Stomach (tissue), 9 donors: ENCODE data around the gene GPR158. TPM values are rescaled to one million over a fixed set of nuclear protein-coding genes. Genes with fewer than 3 reads are reported as not detected.
"Not testable (repeated sequence)": the region's sequence is repeated elsewhere in the genome, so short reads cannot be mapped to it uniquely, and the experiment has no call there.

Experiments
- DNase-seq, 2 donors: peaks; one replicate each; pipeline versions ENCODE4 v3.0.0 to v3.0.0-alpha.2; 2013 to 2019
- H3K27ac ChIP-seq, 5 donors: fragments of 200-600 bp in 4 of 5; sonication (generic) in 4 of 5; one replicate each; pipeline ENCODE4 v1.5.1; 2013 to 2019; ENCODE audit warnings: mild to moderate bottlenecking in 1 of 5, moderate library complexity in 1 of 5
- H3K27me3 ChIP-seq, 3 donors: fragments of 200-600 bp; sonication (generic); one replicate each; pipeline ENCODE4 v1.5.1; 2017 to 2019; ENCODE audit warnings: mixed run types in 1 of 3
- H3K36me3 ChIP-seq, 4 donors: fragments of 200-600 bp; sonication (generic); 1 replicate in 3 of 4; 2 replicates in 1 of 4; pipeline ENCODE4 v1.5.1; 2016 to 2019
- H3K4me1 ChIP-seq, 4 donors: fragments of 200-600 bp; sonication (generic); one replicate each; pipeline ENCODE4 v1.5.1; 2016 to 2019
- H3K4me3 ChIP-seq, 4 donors: fragments of 200-600 bp; sonication (generic) in 3 of 4; one replicate each; pipeline ENCODE4 v1.5.1; 2016 to 2019; ENCODE audit warnings: mild to moderate bottlenecking in 1 of 4
- H3K9me3 ChIP-seq, 4 donors: fragments of 200-600 bp; sonication (generic); one replicate each; pipeline ENCODE4 v1.5.1; 2016 to 2019
- CTCF ChIP-seq, 7 experiments: fragments of 450-650 bp in 4 of 7; fragments of 200-600 bp in 3 of 7; sonication (generic) in 3 of 7; IDR thresholded peaks; one replicate each; pipeline ENCODE4 v1.5.1; 2016 to 2019; ENCODE audit warnings: antibody characterized with exemption in 7 of 7, control low read depth in 2 of 7, mild to moderate bottlenecking in 1 of 7
- EP300 ChIP-seq: sonication (generic); formaldehyde crosslinking; IDR thresholded peaks from one replicate; pipeline ENCODE4 v1.6.1; 2017; ENCODE audit warnings: antibody characterized with exemption
- POLR2A ChIP-seq, 4 donors: fragments of 450-650 bp; IDR thresholded peaks; one replicate each; pipeline ENCODE4 v1.6.1; 2016; ENCODE audit warnings: antibody characterized with exemption in 4 of 4, control low read depth in 2 of 4, mild to moderate bottlenecking in 1 of 4, moderate library complexity in 1 of 4
- POLR2AphosphoS5 ChIP-seq, 3 donors: sonication (generic); formaldehyde crosslinking; IDR thresholded peaks; one replicate each; pipeline ENCODE4 v1.6.1; 2016; ENCODE audit warnings: antibody characterized with exemption in 3 of 3
- WGBS, 5 donors: extraction: QIAGEN DNeasy Blood & Tissue Kit in 3 of 5; methylation state at CpG; one replicate each; pipeline versions ENCODE4 v1.1.5 to v1.1.7; 2013 to 2018; 5-methylcytosine and 5-hydroxymethylcytosine counted together
- intact Hi-C: fragments of 100-400 bp; cut with DNase I; formaldehyde crosslinking; loops from one replicate; pipeline ENCODE4 v1.15.1; 2023; ENCODE audit warnings: low total_unique reads
- polyA plus RNA-seq, 3 donors: library from polyadenylated mRNA; stranded (reverse); fragments of 200-250 nt; gene quantifications; one replicate each; pipeline ENCODE4 v1.2.3, GENCODE V29; 2013
- total RNA-seq, 5 donors: library from RNA; depleted of rRNA; stranded (reverse); fragments of >200 nt; gene quantifications; one replicate each; pipeline versions ENCODE4 v1.1.0 to v1.2.3, GENCODE V29; 2014 to 2016
- donor health status: healthy with polysubstance abuse.
- donor health status: Bipolar disorder and iron deficiency.
- donor health status: healthy.

Gene GPR158
- total and polyA plus RNA-seq, 8 donors = 0.05 to 1.1 (median 0.20) TPM; not detected in 4

- Histone ChIP-seq H3K4me3 (no peak overlapping the region), H3K27ac (no peak overlapping the region), H3K36me3 (no peaks in the 10 kb centered on the region), H3K9me3 (peaks cover 0 to 13% (median 6%) of the 10 kb centered on the region in 4 donors), H3K27me3 (no peaks in the 10 kb centered on the region), H3K4me1 (no peaks in the 10 kb centered on the region)
- 79 to 91% (median 86%) methylated on average over 4 of the region's 4 CpGs for WGBS, 5 donors
- intact Hi-C loops = no loop called here
- no peak for DNase-seq
- no peak for TF ChIP-seq POLR2A (IDR thresholded peaks at IDR 0.05)
Measured at GRCh38 chr10:25130906-25131305, 43.9 kb upstream of the GPR158 start.

DNA sequence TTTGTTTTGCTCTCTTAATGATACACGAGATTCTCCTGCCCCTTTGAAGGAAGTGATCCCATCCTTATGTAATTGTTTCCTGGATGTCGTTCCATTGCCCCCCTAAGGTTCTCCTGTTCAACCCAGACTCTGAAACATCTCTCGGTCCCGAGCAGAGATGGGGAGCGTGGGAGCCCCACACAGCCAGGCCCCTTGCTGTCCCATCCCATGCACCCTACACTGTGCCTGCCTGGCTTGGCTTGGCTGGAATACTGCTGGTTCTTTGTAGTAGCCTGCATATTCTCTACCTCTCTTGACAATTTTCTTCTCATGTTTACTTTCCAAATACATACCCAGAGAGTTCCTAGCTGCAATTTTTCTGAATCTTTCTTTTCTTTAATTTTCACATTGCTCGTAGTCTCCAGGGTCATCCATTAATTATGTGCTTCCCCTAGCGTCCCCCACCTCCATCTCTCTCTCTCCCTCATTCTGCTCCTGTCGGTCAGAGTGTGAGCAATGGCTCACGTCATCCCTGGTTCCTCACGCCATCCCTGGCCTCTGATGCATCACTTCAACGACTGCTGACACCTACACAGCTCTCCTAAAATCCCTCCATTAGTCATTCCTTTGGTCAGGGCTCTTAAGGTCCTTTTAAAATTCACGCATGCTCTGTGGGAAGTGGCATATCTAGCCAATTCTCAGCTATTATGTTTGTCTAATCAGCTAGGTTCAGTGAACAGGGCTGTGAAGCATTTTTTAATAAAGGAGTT lies 32.5 kb upstream of the GPR158 start:
- no peaks in the 10 kb centered on the region for H3K27me3 ChIP-seq
- H3K4me1 ChIP-seq = no peaks in the 10 kb centered on the region
- no peaks in the 10 kb centered on the region for H3K9me3 ChIP-seq
- TF ChIP-seq CTCF (IDR thresholded peaks at IDR 0.05) (no peak), EP300 (no peak), POLR2A (IDR thresholded peaks at IDR 0.05) (no peak), POLR2AphosphoS5 (IDR thresholded peaks at IDR 0.05) (no peak)
- no peak overlapping the region for H3K27ac ChIP-seq
- no peaks in the 10 kb centered on the region for H3K36me3 ChIP-seq
- DNase-seq = no peak
- 59 to 74% (median 72%) methylated on average over 12 of the region's 12 CpGs for WGBS, 5 donors
- intact Hi-C loops = no loop called here
- H3K4me3 ChIP-seq = no peak overlapping the region

DNA sequence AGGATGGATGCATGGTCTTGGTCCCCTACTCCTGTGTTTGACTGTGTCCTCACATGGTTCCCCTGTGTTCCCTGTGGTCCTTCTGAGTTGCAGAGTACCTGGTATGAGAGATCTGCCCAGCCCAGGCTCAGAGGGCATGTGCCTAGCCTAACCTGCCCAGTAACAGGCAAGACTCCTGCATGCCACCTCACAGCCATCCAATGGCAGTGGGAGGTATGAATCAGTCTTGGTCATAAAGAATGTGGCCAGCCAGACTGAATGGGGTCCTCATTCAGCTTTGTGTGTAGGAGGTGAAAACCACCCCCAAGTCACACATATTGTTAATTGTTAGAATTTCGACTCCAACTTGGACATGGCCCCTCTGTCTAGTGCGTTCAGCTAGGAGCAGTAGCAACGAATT lies 17.2 kb upstream of the GPR158 start:
- DNase-seq = no peak
- TF ChIP-seq POLR2A (IDR thresholded peaks at IDR 0.05) = no peak
- no peak for TF ChIP-seq EP300
- no peak for TF ChIP-seq CTCF (IDR thresholded peaks at IDR 0.05)
- TF ChIP-seq POLR2AphosphoS5 (IDR thresholded peaks at IDR 0.05) = no peak

DNA sequence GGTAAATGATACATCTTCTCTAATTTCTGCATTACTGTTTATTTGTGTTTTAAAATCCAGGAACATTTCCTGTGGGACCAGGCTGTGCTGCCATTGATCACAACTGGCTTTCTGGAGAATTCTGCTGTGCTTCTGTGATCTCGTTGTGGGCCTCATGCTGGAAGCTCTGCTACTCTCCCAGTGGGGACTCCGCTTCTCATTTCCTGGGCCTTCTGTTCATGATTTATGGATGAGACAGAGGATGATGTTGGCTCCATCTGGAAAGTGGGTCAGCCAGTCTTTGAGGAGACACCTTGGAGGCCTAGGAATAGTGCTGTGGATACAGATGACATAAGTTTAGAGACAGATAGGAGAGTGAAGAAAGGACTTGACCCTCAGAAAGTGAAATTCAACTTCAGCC lies 15.2 kb upstream of the GPR158 start:
- intact Hi-C loops = no loop called here
- Histone ChIP-seq H3K27ac (no peak overlapping the region), H3K9me3 (no peaks in the 10 kb centered on the region), H3K36me3 (no peaks in the 10 kb centered on the region), H3K4me3 (no peak overlapping the region), H3K27me3 (no peaks in the 10 kb centered on the region), H3K4me1 (no peaks in the 10 kb centered on the region)
- no peak for TF ChIP-seq CTCF (IDR thresholded peaks at IDR 0.05)
- TF ChIP-seq POLR2AphosphoS5 (IDR thresholded peaks at IDR 0.05) = no peak
- no peak for DNase-seq
- 75 to 88% (median 86%) methylated on average over 2 of the region's 2 CpGs for WGBS, 5 donors

More for the DNA sequence above, 17.2 kb upstream of the GPR158 start:
- WGBS, 5 donors = 49 to 72% (median 62%) methylated on average over 3 of the region's 3 CpGs
- Histone ChIP-seq H3K4me1 (no peaks in the 10 kb centered on the region), H3K27ac (no peak overlapping the region), H3K4me3 (no peak overlapping the region), H3K27me3 (no peaks in the 10 kb centered on the region), H3K9me3 (no peaks in the 10 kb centered on the region), H3K36me3 (no peaks in the 10 kb centered on the region)
- intact Hi-C loops = no loop called here

- TF ChIP-seq POLR2AphosphoS5 (IDR thresholded peaks at IDR 0.05) (no peak), CTCF (IDR thresholded peaks at IDR 0.05) (no peak), POLR2A (IDR thresholded peaks at IDR 0.05) (no peak), EP300 (no peak)
- Histone ChIP-seq H3K27me3 (peaks cover 0 to 2% (median 0%) of the 10 kb centered on the region in 3 donors), H3K4me3 (no peak overlapping the region), H3K36me3 (no peaks in the 10 kb centered on the region), H3K27ac (no peak overlapping the region), H3K9me3 (peaks cover 0 to under 1% (median 0%) of the 10 kb centered on the region in 4 donors), H3K4me1 (no peaks in the 10 kb centered on the region)
- 43 to 56% (median 51%) methylated on average over 2 of the region's 2 CpGs for WGBS, 5 donors
- intact Hi-C loops = no loop called here
- no peak for DNase-seq
Measured at GRCh38 chr10:25162391-25162790, 12.4 kb upstream of the GPR158 start.

DNA sequence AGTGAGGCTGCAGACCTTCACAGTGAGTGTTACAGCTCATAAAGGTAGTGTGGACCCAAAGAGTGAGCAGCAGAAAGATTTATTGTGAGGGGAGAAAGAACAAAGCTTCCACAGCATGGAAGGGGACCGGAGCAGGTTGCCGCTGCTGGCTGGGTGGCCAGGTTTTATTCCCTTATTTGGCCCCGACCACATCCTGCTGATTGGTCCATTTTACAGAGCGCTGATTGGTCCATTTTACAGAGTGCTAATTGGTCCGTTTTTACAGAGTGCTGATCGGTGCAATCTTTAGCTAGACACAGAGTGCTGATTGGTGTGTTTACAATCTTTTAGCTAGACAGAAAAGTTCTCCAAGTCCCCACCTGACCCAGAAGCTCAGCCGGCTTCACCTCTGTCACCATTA lies 11.3 kb upstream of the GPR158 start:
- DNase-seq, H3K4me1 ChIP-seq, intact Hi-C loops, H3K36me3 ChIP-seq, H3K4me3 ChIP-seq, H3K27ac ChIP-seq, H3K9me3 ChIP-seq: not testable (repeated sequence)
- WGBS, 5 donors = 89 to 95% (median 91%) methylated on average over 7 of the region's 7 CpGs
- H3K27me3 ChIP-seq = peaks cover 0 to 12% (median 0%) of the 10 kb centered on the region in 3 donors
